Heart left ventricle (tissue), 13 donors: Measurements from ENCODE around the gene SKOR1.

Source experiments
- POLR2A ChIP-seq, 2 donors: fragments of 450-650 bp; IDR thresholded peaks; one replicate each; pipeline ENCODE4 v1.6.1; 2017; ENCODE audit warnings: antibody characterized with exemption in 2 of 2, mild to moderate bottlenecking in 2 of 2, moderate library complexity in 2 of 2
- TF ChIP-seq, protein P1 (sequence below), 12 donors: fragments of 200-600 bp; sonication (generic) in 4 of 12; IDR thresholded peaks; one replicate each; pipeline versions ENCODE4 v1.5.0 to v1.8.0; 2018 to 2022; ENCODE audit warnings: antibody characterized with exemption in 12 of 12, mild to moderate bottlenecking in 5 of 12
- donor health status: ischemic (EF 13 %, LVEDD 7.1; RV severe dilation, severe dysfunction).
- donor health status: DM: no; HTN: yes; CAD: no.
- donor health status: DM: no; HTN: no; CAD: no.
- donor health status: ischemic (EF 25% LVEDD 6.9; RV normal size, moderate dysfunction).
- donor health status: ischemic (EF 25% LVEDD 5.7; RV mildly dilated, moderate dysfunction).
- donor health status: ischemic (EF 35%, LVEDD 5.7; RV mildly dilated, moderate dysfunction).
- donor health status: nonischemic (EF 11% LVEDD 7.7; RV severe dilation, severe dysfunction).
- donor health status: DM: yes; HTN: yes; CAD: no.
- donor health status: PGD.
- donor health status: ischemic (EF 29% LVEDD 5.4; RV normal size, mild dysfunction).
- donor health status: nonischemic (EF 23%, LVEDD 6.1; RV moderate dilation, normal function).

DNA sequence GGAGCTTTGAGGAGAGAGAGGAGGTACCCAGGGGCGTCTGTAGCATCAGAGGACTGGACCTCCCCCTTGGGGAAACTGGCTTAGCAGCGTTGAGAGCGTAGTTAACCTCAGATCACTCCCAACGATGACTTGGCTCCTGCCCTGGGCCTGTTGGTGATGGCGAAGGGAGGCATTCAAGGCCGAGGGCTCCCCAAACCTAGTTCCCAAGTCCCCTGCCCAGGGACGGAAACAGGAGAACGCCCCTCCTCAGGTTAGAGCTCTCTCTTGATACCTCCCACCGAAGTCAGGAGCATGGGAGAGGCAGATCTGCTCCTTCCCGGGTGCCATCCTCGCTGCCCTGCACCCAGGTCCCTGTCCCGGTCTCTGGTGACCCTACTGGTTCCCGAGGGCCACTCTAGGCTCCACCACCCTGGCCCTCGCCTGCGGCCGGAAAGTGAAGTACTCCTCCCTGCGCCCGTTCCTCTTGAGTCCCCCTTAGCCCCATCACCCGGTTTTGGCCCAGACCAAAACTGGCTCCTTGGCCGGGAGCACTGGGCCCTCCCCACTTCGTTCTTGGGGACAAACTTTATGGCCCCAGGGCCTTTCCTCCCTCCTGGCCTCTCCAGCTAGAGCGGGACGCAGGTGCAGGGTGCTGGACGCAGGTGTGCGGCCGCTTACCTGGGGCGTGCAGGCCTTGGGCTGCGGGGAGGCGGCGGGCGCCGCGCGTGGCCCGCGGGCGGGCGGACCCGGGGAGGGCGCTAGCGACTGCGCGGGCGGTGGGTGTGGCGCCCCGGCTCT is 2.6 kb upstream of the SKOR1 start:
- no peak for TF ChIP-seq POLR2A (IDR thresholded peaks at IDR 0.05)
- TF ChIP-seq, protein P1, sequence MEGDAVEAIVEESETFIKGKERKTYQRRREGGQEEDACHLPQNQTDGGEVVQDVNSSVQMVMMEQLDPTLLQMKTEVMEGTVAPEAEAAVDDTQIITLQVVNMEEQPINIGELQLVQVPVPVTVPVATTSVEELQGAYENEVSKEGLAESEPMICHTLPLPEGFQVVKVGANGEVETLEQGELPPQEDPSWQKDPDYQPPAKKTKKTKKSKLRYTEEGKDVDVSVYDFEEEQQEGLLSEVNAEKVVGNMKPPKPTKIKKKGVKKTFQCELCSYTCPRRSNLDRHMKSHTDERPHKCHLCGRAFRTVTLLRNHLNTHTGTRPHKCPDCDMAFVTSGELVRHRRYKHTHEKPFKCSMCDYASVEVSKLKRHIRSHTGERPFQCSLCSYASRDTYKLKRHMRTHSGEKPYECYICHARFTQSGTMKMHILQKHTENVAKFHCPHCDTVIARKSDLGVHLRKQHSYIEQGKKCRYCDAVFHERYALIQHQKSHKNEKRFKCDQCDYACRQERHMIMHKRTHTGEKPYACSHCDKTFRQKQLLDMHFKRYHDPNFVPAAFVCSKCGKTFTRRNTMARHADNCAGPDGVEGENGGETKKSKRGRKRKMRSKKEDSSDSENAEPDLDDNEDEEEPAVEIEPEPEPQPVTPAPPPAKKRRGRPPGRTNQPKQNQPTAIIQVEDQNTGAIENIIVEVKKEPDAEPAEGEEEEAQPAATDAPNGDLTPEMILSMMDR (IDR thresholded peaks at IDR 0.05) = no peak
